Ascending aorta (tissue), 2 donors: ENCODE results near the gene SAAL1. TPM values are rescaled to one million over a fixed set of nuclear protein-coding genes. Genes with fewer than 3 reads are reported as not detected.

ENCODE experiments used
- DNase-seq, 2 donors: peaks; one replicate each; pipeline ENCODE4 v3.0.0-alpha.2; 2019; ENCODE audit warnings: low spot score in 2 of 2
- H3K27ac ChIP-seq, 2 donors: fragments of 200-600 bp; sonication (generic); one replicate each; pipeline ENCODE4 v1.5.1; 2016 to 2017; ENCODE audit warnings: mild to moderate bottlenecking in 1 of 2
- H3K27me3 ChIP-seq: fragments of 200-600 bp; sonication (generic); one replicate; pipeline ENCODE4 v1.5.1; 2017
- H3K36me3 ChIP-seq, 2 donors: fragments of 200-600 bp; sonication (generic); one replicate each; pipeline ENCODE4 v1.5.1; 2016
- H3K4me1 ChIP-seq, 2 donors: fragments of 200-600 bp; sonication (generic); one replicate each; pipeline ENCODE4 v1.5.1; 2016 to 2017; ENCODE audit warnings: mild to moderate bottlenecking in 1 of 2
- H3K4me3 ChIP-seq, 2 donors: fragments of 200-600 bp; sonication (generic); one replicate each; pipeline ENCODE4 v1.5.1; 2016 to 2017; ENCODE audit warnings: mild to moderate bottlenecking in 1 of 2
- H3K9me3 ChIP-seq, 2 donors: fragments of 200-600 bp; sonication (generic); one replicate each; pipeline ENCODE4 v1.5.1; 2016
- CTCF ChIP-seq, 3 experiments: fragments of 200-600 bp in 2 of 3; fragments of 450-650 bp in 1 of 3; sonication (generic) in 2 of 3; IDR thresholded peaks; one replicate each; pipeline ENCODE4 v1.5.1; 2016 to 2019; ENCODE audit warnings: antibody characterized with exemption in 3 of 3, mild to moderate bottlenecking in 1 of 3, moderate library complexity in 1 of 3
- intact Hi-C: fragments of 100-400 bp; cut with DNase I; formaldehyde crosslinking; loops from one replicate; pipeline ENCODE4 v1.15.1; 2023
- total RNA-seq: library from RNA; depleted of rRNA; stranded (reverse); fragments of >200 nt; gene quantifications from one replicate; pipeline ENCODE4 v1.1.0, GENCODE V29; 2016

The SAAL1 gene
- total RNA-seq, 1 donor from 2014 or later = 29.1 TPM

- Histone ChIP-seq H3K9me3 (no peaks in the 10 kb centered on the region), H3K27ac (no peak overlapping the region), H3K4me1 (peaks cover 0 to 5% of the 10 kb centered on the region in 2 donors), H3K27me3 (no peaks in the 10 kb centered on the region), H3K4me3 (no peak overlapping the region), H3K36me3 (peaks cover 16 to 33% of the 10 kb centered on the region in 2 donors)
- no peak for DNase-seq
- TF ChIP-seq CTCF (IDR thresholded peaks at IDR 0.05) = no peak
- intact Hi-C loops = no loop called here
These were observed 4.8 kb downstream of the SAAL1 start for GRCh38 chr11:18100926-18101656.

- TF ChIP-seq CTCF (IDR thresholded peaks at IDR 0.05) = no peak
- Histone ChIP-seq H3K27ac (no peak overlapping the region), H3K4me3 (no peak overlapping the region), H3K4me1 (no peaks in the 10 kb centered on the region), H3K27me3 (no peaks in the 10 kb centered on the region), H3K36me3 (peaks cover 24 to 51% of the 10 kb centered on the region in 2 donors), H3K9me3 (no peaks in the 10 kb centered on the region)
- intact Hi-C loops = no loop called here
- DNase-seq = no peak
These were observed 11.9 kb downstream of the SAAL1 start for GRCh38 chr11:18093959-18094358.

- peaks cover 3% of the 10 kb centered on the region in 2 donors for H3K4me1 ChIP-seq
- no peak overlapping the region for H3K4me3 ChIP-seq
- H3K9me3 ChIP-seq = no peaks in the 10 kb centered on the region
- H3K27ac ChIP-seq = no peak overlapping the region
- intact Hi-C loops = no loop called here
- no peaks in the 10 kb centered on the region for H3K27me3 ChIP-seq
- DNase-seq = no peak
- peaks cover 37 to 62% of the 10 kb centered on the region in 2 donors for H3K36me3 ChIP-seq
- TF ChIP-seq CTCF (IDR thresholded peaks at IDR 0.05) = no peak
These were observed 14.2 kb downstream of the SAAL1 start for GRCh38 chr11:18091731-18092130.

- DNase-seq = no peak
- H3K4me3 ChIP-seq = no peak overlapping the region
- intact Hi-C loops = no loop called here
- H3K36me3 ChIP-seq = peaks cover 29 to 47% of the 10 kb centered on the region in 2 donors
- H3K27me3 ChIP-seq = no peaks in the 10 kb centered on the region
- TF ChIP-seq CTCF (IDR thresholded peaks at IDR 0.05) = no peak
- H3K4me1 ChIP-seq = peaks cover 3% of the 10 kb centered on the region in 2 donors
- H3K27ac ChIP-seq = no peak overlapping the region
- H3K9me3 ChIP-seq = no peaks in the 10 kb centered on the region
These were observed 16.9 kb downstream of the SAAL1 start for GRCh38 chr11:18088966-18089365.

- Histone ChIP-seq H3K9me3 (no peaks in the 10 kb centered on the region), H3K4me3 (no peak overlapping the region), H3K36me3 (peaks cover 23 to 41% of the 10 kb centered on the region in 2 donors), H3K27me3 (no peaks in the 10 kb centered on the region), H3K27ac (no peak overlapping the region), H3K4me1 (peaks cover 3% of the 10 kb centered on the region in 2 donors)
- no peak for DNase-seq
- TF ChIP-seq CTCF (IDR thresholded peaks at IDR 0.05) = no peak
- intact Hi-C loops = no loop called here
These were observed 17.5 kb downstream of the SAAL1 start for GRCh38 chr11:18088366-18088765.
